CD4-positive, alpha-beta T cell (primary cell): Measurements from ENCODE around the gene JAKMIP2. TPM values are rescaled to one million over a fixed set of nuclear protein-coding genes. Genes with fewer than 3 reads are reported as not detected.

ENCODE experiments used
- ATAC-seq: fragments of 200-7000 bp; cut with Tn5 transposase; one replicate; pipeline ENCODE4 v1.10.0; 2022; ENCODE audit warnings: mild to moderate bottlenecking; ENCODE audit not compliant: poor library complexity
- CTCF ChIA-PET: fragments of 350-600 bp; sonication (Branson Sonifier 250); formaldehyde crosslinking; loops from one replicate; lab custom pipeline; 2021; ENCODE audit warnings: antibody characterized with exemption, inconsistent platforms; lab: Charles Lee
- POLR2A ChIA-PET: fragments of 350-600 bp; sonication (Branson Sonifier 250); formaldehyde crosslinking; loops from one replicate; lab custom pipeline; 2021; ENCODE audit warnings: antibody characterized with exemption, inconsistent platforms; lab: Charles Lee
- DNase-seq, 14 experiments: peaks; one replicate each; pipeline ENCODE4 v3.0.0-alpha.2; 2013 to 2020; ENCODE audit warnings: mixed read lengths in 2 of 14
- H3K27ac ChIP-seq, 2 donors: one replicate each; pipeline versions ENCODE4 v1.5.1 to v1.7.0; 2013; ENCODE audit warnings: low read length in 2 of 2, low read depth in 1 of 2, mild to moderate bottlenecking in 1 of 2
- H3K27me3 ChIP-seq, 2 experiments: 1 replicate in 1 of 2; 2 replicates in 1 of 2; pipeline versions ENCODE4 v1.6.1 to v1.7.0; 2013; ENCODE audit warnings: low read length in 2 of 2, control low read depth in 1 of 2, mild to moderate bottlenecking in 1 of 2, moderate library complexity in 1 of 2; ENCODE audit not compliant: insufficient read depth in 2 of 2, control insufficient read depth in 1 of 2
- H3K36me3 ChIP-seq: one replicate; pipeline ENCODE4 v1.6.1; 2013; ENCODE audit warnings: low read length, control low read depth; ENCODE audit not compliant: insufficient read depth
- H3K4me1 ChIP-seq: one replicate; pipeline ENCODE4 v1.6.1; 2013; ENCODE audit warnings: low read length, control low read depth; ENCODE audit not compliant: insufficient read depth
- H3K4me3 ChIP-seq: one replicate; pipeline ENCODE4 v1.5.1; 2013; ENCODE audit warnings: mild to moderate bottlenecking, low read length, moderate library complexity
- H3K9me3 ChIP-seq, 2 experiments: 1 replicate in 1 of 2; 2 replicates in 1 of 2; pipeline versions ENCODE4 v1.6.1 to v1.7.0; 2013; ENCODE audit warnings: low read length in 2 of 2, mild to moderate bottlenecking in 2 of 2, control low read depth in 1 of 2, moderate library complexity in 1 of 2; ENCODE audit not compliant: control insufficient read depth in 1 of 2, insufficient read depth in 1 of 2
- H3K27ac Mint-ChIP-seq: one replicate; pipeline ENCODE4 v1.8.0; 2020; ENCODE audit warnings: mixed read lengths
- H3K27me3 Mint-ChIP-seq: one replicate; pipeline ENCODE4 v1.8.0; 2021; ENCODE audit warnings: mixed read lengths
- H3K36me3 Mint-ChIP-seq: one replicate; pipeline ENCODE4 v1.8.0; 2021; ENCODE audit warnings: low read depth, mixed read lengths
- H3K4me1 Mint-ChIP-seq: one replicate; pipeline ENCODE4 v1.8.0; 2021; ENCODE audit warnings: low read depth, mixed read lengths
- H3K4me3 Mint-ChIP-seq: one replicate; pipeline ENCODE4 v1.8.0; 2020; ENCODE audit warnings: mild to moderate bottlenecking, mixed read lengths
- H3K9me3 Mint-ChIP-seq: one replicate; pipeline ENCODE4 v1.8.0; 2020; ENCODE audit warnings: mixed read lengths
- CTCF ChIP-seq: fragments of 200-600 bp; IDR thresholded peaks from one replicate; pipeline ENCODE4 v1.8.0; 2022; ENCODE audit warnings: antibody characterized with exemption, mild to moderate bottlenecking
- intact Hi-C, 2 experiments: fragments of 100-400 bp; cut with DNase I in 1 of 2; cut with micrococcal nuclease in 1 of 2; formaldehyde crosslinking; loops; one replicate each; pipeline versions ENCODE4 v1.15.1 to v1.9.0; 2023 to 2025; cut with DNase I, micrococcal nuclease
- total RNA-seq, 174 experiments: library from RNA in 2 of 174; stranded (reverse) in 2 of 174; gene quantifications; one replicate each; pipeline ENCODE4 v1.2.3 and lab custom pipeline; 2021 to 2026

JAKMIP2 gene
- total RNA-seq, 2 experiments from 2014 or later = 0.74 to 1.3 TPM

GRCh38 chr5:147800491-147800890 is 18.0 kb upstream of the JAKMIP2 start:
- no peak overlapping the region for H3K27ac Mint-ChIP-seq
- intact Hi-C loops = no loop called here

DNA sequence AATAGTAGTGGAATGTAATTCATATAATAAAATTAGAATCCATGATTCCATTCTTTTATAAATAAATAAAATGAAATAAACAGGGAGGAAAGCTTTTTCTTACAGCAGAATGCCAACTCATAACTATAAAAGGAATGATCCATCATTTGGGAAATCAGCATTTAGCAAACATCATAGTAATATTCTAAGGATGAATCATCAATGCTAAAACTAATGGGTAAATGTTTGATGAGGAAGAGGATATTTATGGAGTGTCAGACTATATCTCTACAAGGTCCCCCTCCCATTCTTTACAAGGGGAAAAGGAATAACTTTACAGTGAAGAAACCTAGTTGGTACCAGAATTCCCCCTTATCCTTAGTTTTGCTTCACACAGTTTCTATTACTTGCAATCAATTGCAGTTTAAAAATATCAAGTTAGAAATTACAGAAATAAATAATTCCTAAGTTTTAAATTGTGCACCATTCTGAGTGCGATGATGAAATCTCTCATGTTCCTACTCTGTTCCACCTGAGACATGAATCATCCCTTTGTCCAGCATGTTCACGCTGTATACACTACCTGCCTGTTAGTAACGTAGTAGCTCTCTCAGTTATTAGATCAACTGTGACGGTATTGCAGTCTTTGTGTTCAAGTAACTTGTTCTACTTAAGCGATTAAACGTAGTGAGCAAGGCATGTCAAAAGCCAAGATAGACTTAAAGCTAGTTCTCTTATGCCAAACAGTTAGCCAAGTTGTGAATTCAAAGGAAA is 14.2 kb upstream of the JAKMIP2 start:
- ATAC-seq (no peak), DNase-seq (no peak)
- no peaks in the 10 kb centered on the region for H3K4me1 Mint-ChIP-seq
- no peaks in the 10 kb centered on the region for H3K9me3 Mint-ChIP-seq
- Histone ChIP-seq H3K9me3 (no peaks in the 10 kb centered on the region), H3K36me3 (no peaks in the 10 kb centered on the region), H3K27me3 (no peaks in the 10 kb centered on the region), H3K27ac (no peak overlapping the region), H3K4me1 (no peaks in the 10 kb centered on the region), H3K4me3 (no peak overlapping the region)
- ChIA-PET CTCF (no interaction called here), POLR2A (no interaction called here)
- H3K27me3 Mint-ChIP-seq = no peaks in the 10 kb centered on the region
- no peak overlapping the region for H3K27ac Mint-ChIP-seq
- intact Hi-C loops = no loop called here
- TF ChIP-seq CTCF = no peak
- no peak overlapping the region for H3K4me3 Mint-ChIP-seq
- no peaks in the 10 kb centered on the region for H3K36me3 Mint-ChIP-seq

More at GRCh38 chr5:147800491-147800890, 18.0 kb upstream of the JAKMIP2 start:
- CTCF ChIA-PET = no interaction called here
- H3K27me3 Mint-ChIP-seq = no peaks in the 10 kb centered on the region
- no peak for TF ChIP-seq CTCF
- ATAC-seq = no peak
- Histone ChIP-seq H3K4me1 (no peaks in the 10 kb centered on the region), H3K27ac (no peak overlapping the region), H3K36me3 (no peaks in the 10 kb centered on the region), H3K27me3 (no peaks in the 10 kb centered on the region), H3K9me3 (no peaks in the 10 kb centered on the region), H3K4me3 (no peak overlapping the region)
- no peak for DNase-seq
- no peaks in the 10 kb centered on the region for H3K9me3 Mint-ChIP-seq
- H3K4me1 Mint-ChIP-seq = no peaks in the 10 kb centered on the region
- no peaks in the 10 kb centered on the region for H3K36me3 Mint-ChIP-seq
- POLR2A ChIA-PET = no interaction called here
- no peak overlapping the region for H3K4me3 Mint-ChIP-seq

- Mint-ChIP-seq H3K27ac (no peak overlapping the region), H3K9me3 (no peaks in the 10 kb centered on the region), H3K36me3 (no peaks in the 10 kb centered on the region), H3K4me3 (no peak overlapping the region), H3K27me3 (no peaks in the 10 kb centered on the region), H3K4me1 (no peaks in the 10 kb centered on the region)
- Histone ChIP-seq H3K27me3 (no peaks in the 10 kb centered on the region), H3K4me1 (no peaks in the 10 kb centered on the region), H3K4me3 (no peak overlapping the region), H3K9me3 (no peaks in the 10 kb centered on the region), H3K36me3 (no peaks in the 10 kb centered on the region), H3K27ac (no peak overlapping the region)
- DNase-seq (no peak), ATAC-seq (no peak)
- POLR2A ChIA-PET = no interaction called here
- CTCF ChIA-PET = no interaction called here
- intact Hi-C loops = no loop called here
- TF ChIP-seq CTCF = no peak
These were observed 8.7 kb upstream of the JAKMIP2 start for GRCh38 chr5:147791181-147791580.
